ENCODE measurements around the gene SALL3.

The SALL3 gene

GRCh38 chr18:78969574-78970315, 9.9 kb upstream of the SALL3 start:
- no peak for DNase-seq (ENCODE audit: low read depth in 1 of 2, low spot score in 1 of 2)
- in situ Hi-C loops (cut with HindIII; ENCODE audit: low pct_unique_long_range_greater_than_20kb, low sequenced_read_pairs), result no loop called here
- no peak for TF ChIP-seq JUND (IDR thresholded peaks at IDR 0.05; ENCODE audit: low read depth)

GRCh38 chr18:78970774-78971333, 8.8 kb upstream of the SALL3 start:
- TF ChIP-seq JUND (IDR thresholded peaks at IDR 0.05; ENCODE audit: low read depth), result no peak
- in situ Hi-C loops (cut with HindIII; ENCODE audit: low pct_unique_long_range_greater_than_20kb, low sequenced_read_pairs), result no loop called here
- DNase-seq (ENCODE audit: low read depth in 1 of 2, low spot score in 1 of 2), result no peak

- in situ Hi-C loops (cut with HindIII; ENCODE audit: low pct_unique_long_range_greater_than_20kb, low sequenced_read_pairs), result no loop called here
- TF ChIP-seq JUND (IDR thresholded peaks at IDR 0.05; ENCODE audit: low read depth), result no peak
- DNase-seq (ENCODE audit: low read depth in 1 of 2, low spot score in 1 of 2), result no peak
These were observed 7.9 kb upstream of the SALL3 start for GRCh38 chr18:78971511-78972245.

- in situ Hi-C loops (cut with HindIII; ENCODE audit: low pct_unique_long_range_greater_than_20kb, low sequenced_read_pairs), result no loop called here
- DNase-seq (ENCODE audit: low read depth in 1 of 2, low spot score in 1 of 2), result no peak
- no peak for TF ChIP-seq JUND (IDR thresholded peaks at IDR 0.05; ENCODE audit: low read depth)
These were observed 7.2 kb upstream of the SALL3 start for GRCh38 chr18:78972385-78972918.

GRCh38 chr18:78972930-78973331, 6.7 kb upstream of the SALL3 start:
- no peak for DNase-seq (ENCODE audit: low read depth in 1 of 2, low spot score in 1 of 2)
- in situ Hi-C loops (cut with HindIII; ENCODE audit: low pct_unique_long_range_greater_than_20kb, low sequenced_read_pairs), result no loop called here
- TF ChIP-seq JUND (IDR thresholded peaks at IDR 0.05; ENCODE audit: low read depth), result no peak

GRCh38 chr18:78973357-78974083, 6.1 kb upstream of the SALL3 start:
- in situ Hi-C loops (cut with HindIII; ENCODE audit: low pct_unique_long_range_greater_than_20kb, low sequenced_read_pairs), result no loop called here
- no peak for TF ChIP-seq JUND (IDR thresholded peaks at IDR 0.05; ENCODE audit: low read depth)
- DNase-seq (ENCODE audit: low read depth in 1 of 2, low spot score in 1 of 2), result no peak

GRCh38 chr18:78974115-78974761, 5.4 kb upstream of the SALL3 start:
- no peak for DNase-seq (ENCODE audit: low read depth in 1 of 2, low spot score in 1 of 2)
- in situ Hi-C loops (cut with HindIII; ENCODE audit: low pct_unique_long_range_greater_than_20kb, low sequenced_read_pairs), result no loop called here
- no peak for TF ChIP-seq JUND (IDR thresholded peaks at IDR 0.05; ENCODE audit: low read depth)

- in situ Hi-C loops (cut with HindIII; ENCODE audit: low pct_unique_long_range_greater_than_20kb, low sequenced_read_pairs), result no loop called here
- no peak for DNase-seq (ENCODE audit: low read depth in 1 of 2, low spot score in 1 of 2)
- no peak for TF ChIP-seq JUND (IDR thresholded peaks at IDR 0.05; ENCODE audit: low read depth)
These were observed 4.3 kb upstream of the SALL3 start for GRCh38 chr18:78975292-78975691.

- DNase-seq (ENCODE audit: low read depth in 1 of 2, low spot score in 1 of 2), result no peak
- in situ Hi-C loops (cut with HindIII; ENCODE audit: low pct_unique_long_range_greater_than_20kb, low sequenced_read_pairs), result no loop called here
- TF ChIP-seq JUND (IDR thresholded peaks at IDR 0.05; ENCODE audit: low read depth), result no peak
These were observed 3.8 kb upstream of the SALL3 start for GRCh38 chr18:78975699-78976335.

GRCh38 chr18:78976765-78977636, 2.6 kb upstream of the SALL3 start:
- in situ Hi-C loops (cut with HindIII; ENCODE audit: low pct_unique_long_range_greater_than_20kb, low sequenced_read_pairs), result no loop called here
- no peak for DNase-seq (ENCODE audit: low read depth in 1 of 2, low spot score in 1 of 2)
- no peak for TF ChIP-seq JUND (IDR thresholded peaks at IDR 0.05; ENCODE audit: low read depth)
